Parathyroid adenoma (tissue), 2 donors: ENCODE measurements around the gene SPATA31A1.
"Not testable (repeated sequence)": the region's sequence is repeated elsewhere in the genome, so short reads cannot be mapped to it uniquely, and the experiment has no call there.

Experiments used
- H2AFZ ChIP-seq: fragments of 300-600 bp; sonication (generic); one replicate; pipeline ENCODE4 v1.7.0; 2017; ENCODE audit warnings: antibody characterized with exemption, mild to moderate bottlenecking
- H3K27ac ChIP-seq: fragments of 300-600 bp; sonication (generic); one replicate; pipeline ENCODE4 v1.7.0; 2017
- H3K27me3 ChIP-seq: fragments of 300-600 bp; sonication (generic); one replicate; pipeline ENCODE4 v1.7.0; 2017; ENCODE audit warnings: low read length; ENCODE audit not compliant: control insufficient read depth, insufficient read depth
- H3K36me3 ChIP-seq: fragments of 300-600 bp; sonication (generic); one replicate; pipeline ENCODE4 v1.7.0; 2017; ENCODE audit warnings: low read length; ENCODE audit not compliant: control insufficient read depth, insufficient read depth
- H3K4me1 ChIP-seq: fragments of 300-600 bp; sonication (generic); one replicate; pipeline ENCODE4 v1.7.0; 2017; ENCODE audit warnings: control low read depth
- H3K4me2 ChIP-seq: fragments of 300-600 bp; sonication (generic); one replicate; pipeline ENCODE4 v1.7.0; 2017; ENCODE audit warnings: low read length
- H3K4me3 ChIP-seq: fragments of 300-600 bp; sonication (generic); one replicate; pipeline ENCODE4 v1.7.0; 2017; ENCODE audit warnings: low read depth, low read length
- H3K79me2 ChIP-seq: fragments of 300-600 bp; sonication (generic); one replicate; pipeline ENCODE4 v1.7.0; 2017; ENCODE audit warnings: control low read depth
- H3K9ac ChIP-seq: fragments of 300-600 bp; sonication (generic); one replicate; pipeline ENCODE4 v1.7.0; 2017; ENCODE audit warnings: mild to moderate bottlenecking
- H3K9me3 ChIP-seq: fragments of 300-600 bp; sonication (generic); one replicate; pipeline ENCODE4 v1.7.0; 2017; ENCODE audit warnings: low read length; ENCODE audit not compliant: control insufficient read depth
- donor health status: primary hyperparathyroidism.

SPATA31A1 gene

GRCh38 chr9:39355369-39355768 is at the start of gene SPATA31A1:
TSS of gene SPATA31A1 (plus strand) at chr9:39355669. CDS start at chr9:39355731, 62 bp downstream.
- H3K27ac ChIP-seq, H3K27me3 ChIP-seq, H3K9me3 ChIP-seq, H3K79me2 ChIP-seq, H3K4me3 ChIP-seq, H2AFZ ChIP-seq, H3K4me2 ChIP-seq, H3K4me1 ChIP-seq, H3K9ac ChIP-seq, H3K36me3 ChIP-seq: not testable (repeated sequence)

- H3K9ac ChIP-seq, H3K27me3 ChIP-seq, H2AFZ ChIP-seq: not testable (repeated sequence)
Observed at GRCh38 chr9:39407261-39408204, 52.1 kb downstream of the SPATA31A1 start.

GRCh38 chr9:39411254-39411940 is 55.9 kb downstream of the SPATA31A1 start:
- not testable (repeated sequence) for H3K9me3 ChIP-seq, H3K4me2 ChIP-seq, H3K4me1 ChIP-seq, H3K4me3 ChIP-seq, H2AFZ ChIP-seq, H3K9ac ChIP-seq, H3K27me3 ChIP-seq, H3K36me3 ChIP-seq, H3K27ac ChIP-seq, H3K79me2 ChIP-seq

More at GRCh38 chr9:39407261-39408204, 52.1 kb downstream of the SPATA31A1 start:
- H3K4me2 ChIP-seq, H3K36me3 ChIP-seq, H3K27ac ChIP-seq, H3K79me2 ChIP-seq, H3K9me3 ChIP-seq, H3K4me1 ChIP-seq, H3K4me3 ChIP-seq: not testable (repeated sequence)
